ENCODE measurements around the gene ADAMTS17.

Gene ADAMTS17

GRCh38 chr15:99979371-99979770 lies 362.4 kb downstream of the ADAMTS17 start:
- no CpG with 5 or more reads among the region's 15 CpGs for WGBS (ENCODE audit: extremely low coverage, insufficient coverage, insufficient read length)

GRCh38 chr15:99978426-99978825 lies 363.3 kb downstream of the ADAMTS17 start:
- no peak overlapping the region for H3K27ac ChIP-seq (ENCODE audit: low read depth, low read length)
- no peak overlapping the region for H2AFZ ChIP-seq (ENCODE audit: insufficient read depth, low read length, poor library complexity)
- no peak overlapping the region for H3K9ac ChIP-seq (ENCODE audit: low read length)
- no peak overlapping the region for H4K91ac ChIP-seq (ENCODE audit: low read depth, low read length)
- WGBS (ENCODE audit: extremely low coverage, insufficient coverage, insufficient read length): no CpG with 5 or more reads among the region's 10 CpGs
- no peak overlapping the region for H3K23ac ChIP-seq (ENCODE audit: low read length)
- no peak overlapping the region for H2AK5ac ChIP-seq (ENCODE audit: low read length)
- H2BK120ac ChIP-seq (ENCODE audit: insufficient read depth, low read length, poor library complexity): no peak overlapping the region
- no peaks in the 10 kb centered on the region for H3K36me3 ChIP-seq (ENCODE audit: control insufficient read depth in 1 of 2, insufficient read depth in 2 of 2, low read length in 2 of 2)
- peaks cover 2% of the 10 kb centered on the region for H3K79me1 ChIP-seq (ENCODE audit: low read length)
- no peak overlapping the region for H2BK5ac ChIP-seq (ENCODE audit: low read depth, low read length, poor library complexity)
- H4K12ac ChIP-seq (ENCODE audit: low read depth, low read length): no peak overlapping the region
- no peak overlapping the region for H3K18ac ChIP-seq (ENCODE audit: low read length)
- H3K4me2 ChIP-seq (ENCODE audit: low read length): no peak overlapping the region
- peaks cover 16 to 17% of the 10 kb centered on the region in 2 experiments for H3K4me1 ChIP-seq (ENCODE audit: control insufficient read depth in 1 of 2, insufficient read depth in 2 of 2, low read length in 2 of 2)
- H3K4ac ChIP-seq (ENCODE audit: low read depth, low read length): no peak overlapping the region
- no peak overlapping the region for H3K14ac ChIP-seq (ENCODE audit: low read length)
- no peak overlapping the region for H2BK12ac ChIP-seq (ENCODE audit: low read length)
- DNase-seq: no peak
- no peaks in the 10 kb centered on the region for H3K79me2 ChIP-seq (ENCODE audit: control insufficient read depth, insufficient read depth, low read length, poor library complexity)
- no peaks in the 10 kb centered on the region for H3K27me3 ChIP-seq (ENCODE audit: insufficient read depth, low read length)
- no peak overlapping the region for H3K4me3 ChIP-seq (ENCODE audit: low read depth, low read length)
- H3K9me3 ChIP-seq (ENCODE audit: insufficient read depth, low read depth, low read length): peaks cover 3% of the 10 kb centered on the region
- H4K8ac ChIP-seq (ENCODE audit: low read depth, low read length): no peak overlapping the region

More at GRCh38 chr15:99979371-99979770, 362.4 kb downstream of the ADAMTS17 start:
- peaks cover 10% of the 10 kb centered on the region for H3K79me1 ChIP-seq (ENCODE audit: low read length)
- no peaks in the 10 kb centered on the region for H3K36me3 ChIP-seq (ENCODE audit: control insufficient read depth in 1 of 2, insufficient read depth in 2 of 2, low read length in 2 of 2)
- no peak overlapping the region for H2BK5ac ChIP-seq (ENCODE audit: low read depth, low read length, poor library complexity)
- H2BK12ac ChIP-seq (ENCODE audit: low read length): no peak overlapping the region
- no peak overlapping the region for H4K8ac ChIP-seq (ENCODE audit: low read depth, low read length)
- no peak overlapping the region for H2AK5ac ChIP-seq (ENCODE audit: low read length)
- DNase-seq: no peak
- H3K4ac ChIP-seq (ENCODE audit: low read depth, low read length): no peak overlapping the region
- no peak overlapping the region for H4K91ac ChIP-seq (ENCODE audit: low read depth, low read length)
- H3K14ac ChIP-seq (ENCODE audit: low read length): no peak overlapping the region
- H4K12ac ChIP-seq (ENCODE audit: low read depth, low read length): no peak overlapping the region
- no peak overlapping the region for H3K27ac ChIP-seq (ENCODE audit: low read depth, low read length)
- no peak overlapping the region for H2BK120ac ChIP-seq (ENCODE audit: insufficient read depth, low read length, poor library complexity)
- H3K27me3 ChIP-seq (ENCODE audit: insufficient read depth, low read length): no peaks in the 10 kb centered on the region
- H3K4me1 ChIP-seq (ENCODE audit: control insufficient read depth in 1 of 2, insufficient read depth in 2 of 2, low read length in 2 of 2): peaks cover 23 to 24% of the 10 kb centered on the region in 2 experiments
- H3K4me3 ChIP-seq (ENCODE audit: low read depth, low read length): no peak overlapping the region
- H2AFZ ChIP-seq (ENCODE audit: insufficient read depth, low read length, poor library complexity): no peak overlapping the region
- no peak overlapping the region for H3K23ac ChIP-seq (ENCODE audit: low read length)
- H3K79me2 ChIP-seq (ENCODE audit: control insufficient read depth, insufficient read depth, low read length, poor library complexity): no peaks in the 10 kb centered on the region
- peaks cover 3% of the 10 kb centered on the region for H3K9me3 ChIP-seq (ENCODE audit: insufficient read depth, low read depth, low read length)
- H3K9ac ChIP-seq (ENCODE audit: low read length): no peak overlapping the region
- no peak overlapping the region for H3K4me2 ChIP-seq (ENCODE audit: low read length)
- no peak overlapping the region for H3K18ac ChIP-seq (ENCODE audit: low read length)

- DNase-seq: no peak
- no CpG with 5 or more reads among the region's 10 CpGs for WGBS (ENCODE audit: extremely low coverage, insufficient coverage, insufficient read length)
- H2BK120ac ChIP-seq (ENCODE audit: insufficient read depth, low read length, poor library complexity): no peak overlapping the region
- no peak overlapping the region for H4K8ac ChIP-seq (ENCODE audit: low read depth, low read length)
- no peak overlapping the region for H3K23ac ChIP-seq (ENCODE audit: low read length)
- H3K4me1 ChIP-seq (ENCODE audit: control insufficient read depth in 1 of 2, insufficient read depth in 2 of 2, low read length in 2 of 2): peaks cover 12 to 13% of the 10 kb centered on the region in 2 experiments
- H4K91ac ChIP-seq (ENCODE audit: low read depth, low read length): no peak overlapping the region
- no peak overlapping the region for H3K27ac ChIP-seq (ENCODE audit: low read depth, low read length)
- no peaks in the 10 kb centered on the region for H3K27me3 ChIP-seq (ENCODE audit: insufficient read depth, low read length)
- no peak overlapping the region for H3K4me2 ChIP-seq (ENCODE audit: low read length)
- no peak overlapping the region for H2BK5ac ChIP-seq (ENCODE audit: low read depth, low read length, poor library complexity)
- no peak overlapping the region for H3K4me3 ChIP-seq (ENCODE audit: low read depth, low read length)
- H3K79me2 ChIP-seq (ENCODE audit: control insufficient read depth, insufficient read depth, low read length, poor library complexity): no peaks in the 10 kb centered on the region
- no peak overlapping the region for H4K12ac ChIP-seq (ENCODE audit: low read depth, low read length)
- H3K4ac ChIP-seq (ENCODE audit: low read depth, low read length): no peak overlapping the region
- no peaks in the 10 kb centered on the region for H3K36me3 ChIP-seq (ENCODE audit: control insufficient read depth in 1 of 2, insufficient read depth in 2 of 2, low read length in 2 of 2)
- H3K79me1 ChIP-seq (ENCODE audit: low read length): no peaks in the 10 kb centered on the region
- no peak overlapping the region for H3K14ac ChIP-seq (ENCODE audit: low read length)
- no peak overlapping the region for H3K18ac ChIP-seq (ENCODE audit: low read length)
- H2AFZ ChIP-seq (ENCODE audit: insufficient read depth, low read length, poor library complexity): no peak overlapping the region
- H2AK5ac ChIP-seq (ENCODE audit: low read length): no peak overlapping the region
- no peak overlapping the region for H3K9ac ChIP-seq (ENCODE audit: low read length)
- no peak overlapping the region for H2BK12ac ChIP-seq (ENCODE audit: low read length)
- peaks cover 3% of the 10 kb centered on the region for H3K9me3 ChIP-seq (ENCODE audit: insufficient read depth, low read depth, low read length)
These were observed 363.8 kb downstream of the ADAMTS17 start for GRCh38 chr15:99977929-99978328.

- H3K9me3 ChIP-seq (ENCODE audit: insufficient read depth, low read depth, low read length): peaks cover 3% of the 10 kb centered on the region
- no peak overlapping the region for H3K4ac ChIP-seq (ENCODE audit: low read depth, low read length)
- no peak overlapping the region for H2BK5ac ChIP-seq (ENCODE audit: low read depth, low read length, poor library complexity)
- H3K4me2 ChIP-seq (ENCODE audit: low read length): no peak overlapping the region
- H3K9ac ChIP-seq (ENCODE audit: low read length): no peak overlapping the region
- H3K18ac ChIP-seq (ENCODE audit: low read length): no peak overlapping the region
- H4K12ac ChIP-seq (ENCODE audit: low read depth, low read length): no peak overlapping the region
- no peak overlapping the region for H2BK120ac ChIP-seq (ENCODE audit: insufficient read depth, low read length, poor library complexity)
- peaks cover 4% of the 10 kb centered on the region in 2 experiments for H3K4me1 ChIP-seq (ENCODE audit: control insufficient read depth in 1 of 2, insufficient read depth in 2 of 2, low read length in 2 of 2)
- no peak overlapping the region for H3K27ac ChIP-seq (ENCODE audit: low read depth, low read length)
- no peak overlapping the region for H2AFZ ChIP-seq (ENCODE audit: insufficient read depth, low read length, poor library complexity)
- no peak overlapping the region for H3K23ac ChIP-seq (ENCODE audit: low read length)
- no CpG with 5 or more reads among the region's 9 CpGs for WGBS (ENCODE audit: extremely low coverage, insufficient coverage, insufficient read length)
- H2BK12ac ChIP-seq (ENCODE audit: low read length): no peak overlapping the region
- no peaks in the 10 kb centered on the region for H3K79me2 ChIP-seq (ENCODE audit: control insufficient read depth, insufficient read depth, low read length, poor library complexity)
- H3K79me1 ChIP-seq (ENCODE audit: low read length): no peaks in the 10 kb centered on the region
- H2AK5ac ChIP-seq (ENCODE audit: low read length): no peak overlapping the region
- no peaks in the 10 kb centered on the region for H3K27me3 ChIP-seq (ENCODE audit: insufficient read depth, low read length)
- H3K36me3 ChIP-seq (ENCODE audit: control insufficient read depth in 1 of 2, insufficient read depth in 2 of 2, low read length in 2 of 2): no peaks in the 10 kb centered on the region
- peak; percentile 54 to 56 for DNase-seq
- no peak overlapping the region for H4K91ac ChIP-seq (ENCODE audit: low read depth, low read length)
- no peak overlapping the region for H3K14ac ChIP-seq (ENCODE audit: low read length)
- no peak overlapping the region for H3K4me3 ChIP-seq (ENCODE audit: low read depth, low read length)
- H4K8ac ChIP-seq (ENCODE audit: low read depth, low read length): no peak overlapping the region
These were observed 364.9 kb downstream of the ADAMTS17 start for GRCh38 chr15:99976811-99977271.
